COLO668 (cell line): ENCODE measurements around the gene DUSP1.
A peak's percentile ranks its signal among the peaks of the same experiment; 100 is the strongest.
"Not testable (repeated sequence)": the region's sequence is repeated elsewhere in the genome, so short reads cannot be mapped to it uniquely, and the experiment has no call there.

ENCODE experiments used
- DNase-seq: peaks from one replicate; lab custom pipeline; 2025; ENCODE audit not compliant: unreplicated experiment; lab: John Stamatoyannopoulos, UW

Gene DUSP1

DNA sequence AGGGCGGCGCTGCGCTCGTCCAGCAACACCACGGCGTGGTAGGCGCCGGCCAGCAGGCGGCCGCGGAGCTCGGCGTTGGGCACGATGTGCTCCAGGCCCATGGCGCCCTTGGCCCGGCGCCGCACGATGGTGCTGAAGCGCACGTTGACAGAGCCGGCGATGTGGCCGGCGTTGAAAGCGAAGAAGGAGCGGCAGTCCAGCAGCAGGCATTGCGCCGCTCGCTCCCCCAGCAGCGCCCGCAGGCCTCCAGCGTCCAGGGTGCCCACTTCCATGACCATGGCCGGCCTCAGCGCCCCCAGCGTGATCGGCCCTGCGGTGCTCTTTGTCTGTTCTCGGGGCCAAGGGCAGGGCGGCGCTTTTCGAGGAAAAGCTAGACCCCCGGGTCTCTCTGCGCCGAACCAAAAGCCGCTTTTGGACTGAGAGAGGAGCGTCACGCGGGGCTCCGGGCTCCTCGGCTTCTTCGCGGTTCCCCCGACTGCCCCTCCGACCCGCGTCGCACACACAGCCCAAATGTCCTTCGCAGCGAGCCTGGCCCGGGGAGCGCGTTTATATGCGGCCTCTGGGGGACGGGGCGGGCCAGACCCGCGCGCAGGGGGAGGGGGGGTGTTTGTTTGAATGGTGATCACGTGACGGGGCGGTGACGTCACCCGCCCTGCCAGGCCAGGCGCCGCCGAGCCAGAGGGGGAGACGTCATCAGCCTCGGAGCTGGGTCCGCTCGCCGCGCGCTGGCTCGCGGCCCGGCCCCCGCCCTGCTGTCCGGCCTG, at the start of gene DUSP1:
DUSP1 (minus strand) TSS at position 521 of the 764 bp plus-strand sequence; CDS start at position 278, 243 bp downstream.
- peak; percentile 95 for DNase-seq

- DNase-seq = no peak
Measured at GRCh38 chr5:172820046-172820767, 49.2 kb upstream of the DUSP1 start.

DNA sequence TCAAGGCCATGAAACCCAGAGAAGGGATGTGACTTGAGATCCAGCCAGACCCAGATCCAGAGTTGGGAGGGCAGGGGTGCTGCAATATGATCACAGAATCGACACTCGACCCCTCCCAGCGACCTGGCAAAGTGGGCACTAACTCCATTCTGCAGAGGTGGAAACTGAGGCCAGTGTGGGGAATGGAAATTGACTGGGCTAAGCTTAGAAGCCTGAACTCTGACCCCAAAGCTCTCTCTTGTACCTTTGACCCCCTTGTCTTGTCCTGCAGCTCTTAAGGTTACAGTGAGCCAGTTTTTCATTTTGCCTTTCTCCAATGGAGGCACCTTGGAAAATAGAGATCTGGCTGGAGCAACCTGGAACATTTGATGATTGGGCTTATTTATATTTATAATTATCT, 48.6 kb upstream of the DUSP1 start:
- no peak for DNase-seq

GRCh38 chr5:172818081-172818480, 47.1 kb upstream of the DUSP1 start:
- DNase-seq = no peak

GRCh38 chr5:172817664-172818063, 46.7 kb upstream of the DUSP1 start:
- DNase-seq = no peak

DNA sequence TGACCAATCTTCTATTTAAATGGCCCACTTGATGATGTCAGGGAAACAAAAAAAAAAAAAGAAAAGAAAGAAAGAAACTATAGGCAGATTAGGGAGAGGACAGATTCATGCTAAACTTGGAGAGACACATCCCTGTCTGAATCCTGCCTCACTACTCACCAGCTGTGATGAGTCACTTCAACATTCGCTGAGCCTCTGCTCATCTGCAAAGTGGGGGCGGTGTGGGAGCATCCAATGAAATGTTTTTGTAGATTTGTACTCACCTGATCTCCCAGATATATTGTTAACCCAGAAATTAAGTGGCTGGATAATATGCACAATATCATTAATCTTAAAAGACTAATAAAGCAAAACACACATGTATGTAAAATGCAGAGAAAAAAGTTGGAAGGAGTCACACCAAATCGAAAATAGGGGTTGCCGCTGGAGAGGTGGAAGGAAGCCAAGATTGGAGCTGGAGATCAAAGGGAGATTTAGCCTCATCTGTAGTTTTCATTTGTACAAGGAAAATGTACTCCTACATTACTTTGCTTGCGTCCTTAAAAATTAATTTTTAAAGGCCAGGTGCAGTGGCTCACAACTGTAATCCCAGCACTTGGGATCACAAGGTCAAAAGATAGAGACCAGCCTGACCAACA, 46.0 kb upstream of the DUSP1 start:
- DNase-seq = no peak

DNA sequence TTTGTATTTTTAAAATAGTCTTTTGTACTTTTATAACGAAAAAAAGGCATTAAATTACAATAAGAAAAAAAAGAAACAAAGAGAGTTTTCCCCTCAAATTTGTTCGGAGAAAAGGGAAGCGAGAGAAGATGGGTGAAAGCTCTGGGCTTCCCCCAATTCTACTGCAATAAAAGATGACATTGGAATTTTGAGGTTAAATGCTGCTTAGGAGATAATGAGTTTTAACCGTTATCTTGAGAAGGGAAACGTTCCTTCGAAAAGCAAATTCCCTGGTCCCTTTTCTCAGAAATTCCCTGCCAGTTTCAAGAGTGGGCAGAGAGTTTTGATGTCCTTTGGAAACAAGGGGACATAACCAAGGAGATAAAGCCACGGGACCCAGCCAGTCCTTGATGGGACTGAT, 44.6 kb upstream of the DUSP1 start:
- DNase-seq = no peak

DNA sequence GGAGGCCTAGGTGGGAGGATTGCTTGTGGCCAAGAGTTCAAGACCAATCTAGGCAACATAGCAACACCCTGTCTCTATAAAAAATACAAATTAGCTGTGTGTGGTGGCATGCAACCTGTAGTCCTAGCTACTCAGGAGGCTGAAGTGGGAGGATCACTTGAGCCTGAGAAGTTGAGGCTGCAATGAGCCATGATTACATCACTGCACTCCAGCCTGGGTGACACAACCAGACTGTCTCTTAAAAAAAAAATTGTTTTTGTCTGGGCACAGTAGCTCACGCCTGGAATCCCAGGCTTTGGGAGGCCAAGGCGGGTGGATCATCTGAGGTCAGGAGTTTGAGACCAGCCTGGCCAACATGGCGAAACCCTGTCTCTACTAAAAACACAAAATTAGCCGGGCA, 40.0 kb upstream of the DUSP1 start:
- DNase-seq = not testable (repeated sequence)

GRCh38 chr5:172809774-172810173, 38.8 kb upstream of the DUSP1 start:
- DNase-seq = no peak

GRCh38 chr5:172807766-172808311, 36.8 kb upstream of the DUSP1 start:
- DNase-seq = no peak

DNA sequence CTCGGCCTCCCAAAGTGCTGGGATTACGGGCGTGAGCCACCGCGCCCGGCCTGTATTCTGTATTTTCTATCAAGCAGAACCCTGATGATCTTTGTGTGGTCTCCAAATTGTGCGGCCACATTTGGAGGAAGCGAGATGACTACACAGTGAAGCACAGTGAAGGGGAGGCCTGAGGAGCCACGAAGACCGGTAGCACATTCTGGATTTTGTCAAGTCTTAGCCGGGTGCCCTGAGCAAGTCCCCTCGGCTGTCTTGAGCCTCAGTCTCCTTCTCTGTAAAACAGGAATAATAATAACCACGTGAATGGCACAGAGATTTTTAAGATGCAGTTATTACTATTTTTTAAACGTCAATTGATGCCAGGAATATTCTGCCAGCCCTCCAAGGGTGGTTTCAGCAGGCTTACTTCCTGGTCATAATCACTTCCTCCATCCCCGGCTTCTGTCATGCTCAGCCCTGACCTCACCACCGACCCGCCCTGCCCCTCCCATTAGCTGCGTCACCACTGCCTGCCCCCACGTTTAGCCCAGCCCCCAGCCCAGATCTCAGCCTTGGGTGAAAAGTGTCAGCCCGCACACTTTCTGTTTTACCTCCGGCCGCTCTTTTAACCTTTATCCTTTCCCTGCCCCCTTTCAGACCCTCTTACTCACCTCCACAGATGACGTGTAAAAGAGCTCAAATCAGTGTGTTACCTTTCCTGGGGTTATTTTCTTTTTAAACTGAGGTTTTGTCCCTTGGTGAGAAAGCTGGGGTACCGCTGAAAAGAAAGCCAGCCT, 36.1 kb upstream of the DUSP1 start:
- DNase-seq = no peak

DNA sequence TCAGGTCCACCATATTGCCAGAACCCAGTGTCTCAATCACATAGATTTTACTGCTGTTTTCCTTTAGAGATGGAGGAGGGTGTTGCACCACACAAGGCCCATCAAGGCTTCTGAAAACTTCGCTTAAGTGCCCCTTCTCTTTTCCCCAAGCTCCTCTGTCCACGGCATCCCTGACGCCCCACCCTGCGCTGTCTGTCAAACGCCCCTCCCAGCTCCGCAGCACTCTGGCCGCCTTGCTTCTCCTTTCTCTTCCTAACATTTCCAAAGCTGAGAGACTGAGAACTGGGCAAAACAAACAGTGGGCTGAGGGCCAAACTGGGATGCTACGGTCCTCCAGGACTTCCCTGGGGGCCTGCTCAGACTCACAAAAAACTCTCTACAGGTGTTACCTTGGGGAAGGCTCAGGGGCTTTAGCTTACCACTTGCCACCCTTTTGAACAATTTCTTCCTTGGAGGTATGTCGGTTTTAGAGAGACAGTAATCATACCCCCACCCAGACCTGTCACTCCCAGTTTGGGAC, 34.8 kb upstream of the DUSP1 start:
- DNase-seq = no peak

DNA sequence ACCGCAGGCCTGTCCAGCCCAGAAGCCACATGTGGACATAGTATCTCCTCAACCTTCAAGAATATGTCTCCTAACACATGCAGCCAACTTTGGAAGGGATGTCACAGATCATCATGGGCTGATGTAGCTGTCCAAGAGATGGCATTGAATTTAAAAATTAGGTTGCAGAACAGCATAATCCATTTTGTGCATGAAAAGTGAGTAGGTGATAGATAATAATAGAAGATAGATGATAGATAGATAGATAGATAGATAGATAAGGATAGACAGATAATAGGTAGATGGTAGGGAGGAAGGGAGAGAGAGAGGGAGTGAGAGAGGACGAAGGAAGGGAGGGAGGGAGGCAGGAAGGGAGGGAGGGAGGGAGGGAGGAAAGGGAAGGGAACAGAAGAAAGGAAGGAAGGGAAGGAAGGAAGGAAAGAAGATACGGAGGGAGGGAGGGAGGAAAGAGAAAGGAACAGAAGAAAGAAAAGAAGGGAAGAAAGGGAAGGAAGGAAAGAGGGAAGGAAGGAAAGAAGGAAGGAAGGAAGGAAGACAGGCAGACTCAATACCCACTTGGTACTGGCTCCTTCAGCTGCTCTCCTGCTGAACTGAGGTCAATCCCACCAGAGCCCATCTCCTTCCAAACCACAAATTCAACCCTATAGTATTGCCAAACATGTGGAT, 34.2 kb upstream of the DUSP1 start:
- DNase-seq = no peak

GRCh38 chr5:172802567-172803176, 31.7 kb upstream of the DUSP1 start:
- DNase-seq = no peak

- no peak for DNase-seq
Measured at GRCh38 chr5:172802112-172802511, 31.1 kb upstream of the DUSP1 start.

DNA sequence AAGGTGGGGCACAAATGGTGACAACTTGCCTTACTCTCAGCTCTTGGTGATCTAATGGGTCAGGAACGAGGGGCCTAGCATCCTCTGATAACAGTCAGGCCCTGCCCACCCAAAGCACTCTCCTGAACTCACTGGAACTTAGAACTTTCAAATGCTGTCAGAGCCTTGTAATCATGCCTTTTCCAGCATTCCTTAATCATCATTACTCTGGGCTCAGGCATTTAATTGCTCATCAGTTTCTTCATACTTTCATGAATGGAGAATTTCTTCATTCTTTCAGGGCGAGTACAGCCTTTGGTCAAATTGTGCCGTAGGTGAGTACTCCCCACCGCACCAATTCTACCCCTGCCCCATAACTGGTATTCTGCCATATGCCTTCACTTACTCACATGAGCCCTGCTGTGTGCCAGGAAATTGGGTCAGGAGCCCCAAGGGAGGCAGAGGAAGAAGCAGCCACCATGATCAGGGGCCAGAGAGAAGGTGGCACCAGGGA, 30.2 kb upstream of the DUSP1 start:
- DNase-seq = no peak

DNA sequence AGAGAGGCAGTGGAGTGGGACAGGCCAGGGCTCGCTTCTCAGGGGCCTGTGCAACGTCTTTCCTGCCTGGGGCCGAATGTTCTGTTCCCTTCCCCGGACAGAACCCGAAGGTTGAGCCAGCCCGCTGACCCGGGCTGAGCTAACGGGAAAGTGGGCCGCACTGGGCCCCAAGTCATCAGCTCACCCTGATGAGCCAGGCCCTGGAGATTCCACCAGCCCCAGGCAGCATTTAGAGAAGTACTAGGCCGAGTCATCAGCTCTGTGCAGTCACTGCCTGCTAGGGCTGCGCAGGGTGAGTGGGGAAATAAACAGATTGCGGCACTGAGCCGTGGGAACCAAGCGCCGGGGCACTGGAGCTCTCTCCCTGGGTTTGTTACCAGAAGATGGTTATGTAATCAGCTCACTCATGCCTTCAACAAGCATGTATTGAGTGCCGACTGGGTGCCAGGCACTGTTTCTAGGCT, 29.1 kb upstream of the DUSP1 start:
- no peak for DNase-seq

DNA sequence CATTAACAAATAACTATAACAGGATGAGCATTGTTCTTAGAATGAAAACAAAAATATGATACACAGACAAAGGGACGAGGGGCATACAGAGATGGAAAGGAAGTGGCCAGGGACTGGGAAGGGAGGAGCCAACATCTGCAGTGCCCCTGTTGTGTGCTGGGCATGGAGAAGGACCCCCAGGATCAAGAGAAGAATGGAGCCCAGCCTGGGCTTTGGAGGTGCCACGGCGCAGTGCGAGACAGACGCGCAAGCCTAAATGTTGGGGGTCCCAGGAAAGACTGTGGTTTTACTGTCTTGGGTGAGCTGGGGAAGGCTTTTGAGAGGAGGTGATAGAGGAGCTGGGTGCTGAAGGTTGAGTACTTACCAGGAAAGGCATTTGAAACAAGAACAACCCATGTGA, 28.4 kb upstream of the DUSP1 start:
- no peak for DNase-seq

- no peak for DNase-seq
Measured at GRCh38 chr5:172798422-172799215, 27.6 kb upstream of the DUSP1 start.
